HL-60 (cell line): Measurements from ENCODE around the gene OSBP2.

Experiments
- CTCF ChIP-seq: IDR thresholded peaks from one replicate; pipeline ENCODE4 v1.5.1; 2011; ENCODE audit warnings: low read length, control low read depth, inconsistent platforms; ENCODE audit not compliant: insufficient read depth
- REST ChIP-seq: IDR thresholded peaks from 2 replicates; pipeline ENCODE4 v1.6.1; 2012; ENCODE audit warnings: low read depth; ENCODE audit not compliant: insufficient replicate concordance

- no peak for TF ChIP-seq REST
- TF ChIP-seq CTCF, result no peak
These were observed 252.6 kb downstream of the OSBP2 start for GRCh38 chr22:30947173-30947815.
